Activated CD4-positive, alpha-beta T cell treated with anti-CD3 and anti-CD28 coated beads, Interleukin-2, amount 10 ng/mL, durations not matched to agents 24 days and 14 days (primary cell): ENCODE data around the gene TUBA8. TPM values are rescaled to one million over a fixed set of nuclear protein-coding genes. Genes with fewer than 3 reads are reported as not detected.
"Not testable (repeated sequence)": the region's sequence is repeated elsewhere in the genome, so short reads cannot be mapped to it uniquely, and the experiment has no call there.

Source experiments
- DNase-seq: peaks from one replicate; pipeline ENCODE4 v3.0.0; 2022
- H3K27ac Mint-ChIP-seq: one replicate; pipeline ENCODE4 v1.8.0; 2022; ENCODE audit warnings: mild to moderate bottlenecking, mixed read lengths
- H3K27me3 Mint-ChIP-seq: one replicate; pipeline ENCODE4 v1.8.0; 2022; ENCODE audit warnings: mixed read lengths
- H3K36me3 Mint-ChIP-seq: one replicate; pipeline ENCODE4 v1.8.0; 2022; ENCODE audit warnings: low read depth, mild to moderate bottlenecking, mixed read lengths
- H3K4me1 Mint-ChIP-seq: one replicate; pipeline ENCODE4 v1.8.0; 2021; ENCODE audit warnings: mixed read lengths
- H3K4me3 Mint-ChIP-seq: one replicate; pipeline ENCODE4 v1.8.0; 2022; ENCODE audit warnings: mild to moderate bottlenecking, moderate library complexity, mixed read lengths
- H3K9me3 Mint-ChIP-seq: one replicate; pipeline ENCODE4 v1.8.0; 2021; ENCODE audit warnings: mixed read lengths
- intact Hi-C: fragments of 100-400 bp; cut with micrococcal nuclease; formaldehyde crosslinking; loops from one replicate; pipeline ENCODE4 v1.15.1; 2023
- total RNA-seq: library from RNA; stranded (reverse); gene quantifications from 2 replicates; pipeline ENCODE4 v1.2.3, GENCODE V29; 2022

The TUBA8 gene
- total RNA-seq, 1 donor from 2014 or later, result 1.7 TPM

- H3K4me3 Mint-ChIP-seq, H3K9me3 Mint-ChIP-seq, H3K4me1 Mint-ChIP-seq, DNase-seq, intact Hi-C loops, H3K27me3 Mint-ChIP-seq, H3K27ac Mint-ChIP-seq: not testable (repeated sequence)
- peaks cover 34% of the 10 kb centered on the region for H3K36me3 Mint-ChIP-seq
Observed at GRCh38 chr22:18165356-18165755, 54.7 kb downstream of the TUBA8 start.

- H3K27me3 Mint-ChIP-seq, H3K4me1 Mint-ChIP-seq, H3K27ac Mint-ChIP-seq, H3K4me3 Mint-ChIP-seq, intact Hi-C loops, DNase-seq, H3K9me3 Mint-ChIP-seq: not testable (repeated sequence)
- peaks cover 35% of the 10 kb centered on the region for H3K36me3 Mint-ChIP-seq
Observed at GRCh38 chr22:18170284-18170683, 59.7 kb downstream of the TUBA8 start.

- DNase-seq, intact Hi-C loops, H3K27me3 Mint-ChIP-seq, H3K9me3 Mint-ChIP-seq, H3K27ac Mint-ChIP-seq, H3K4me1 Mint-ChIP-seq, H3K4me3 Mint-ChIP-seq: not testable (repeated sequence)
- H3K36me3 Mint-ChIP-seq, result peaks cover 29% of the 10 kb centered on the region
Observed at GRCh38 chr22:18172203-18172602, 61.6 kb downstream of the TUBA8 start.

GRCh38 chr22:18172776-18173175 lies 62.2 kb downstream of the TUBA8 start:
- H3K4me3 Mint-ChIP-seq, H3K27me3 Mint-ChIP-seq, DNase-seq, H3K9me3 Mint-ChIP-seq, H3K27ac Mint-ChIP-seq, intact Hi-C loops, H3K4me1 Mint-ChIP-seq: not testable (repeated sequence)
- peaks cover 25% of the 10 kb centered on the region for H3K36me3 Mint-ChIP-seq

GRCh38 chr22:18173441-18173840 lies 62.8 kb downstream of the TUBA8 start:
- H3K4me1 Mint-ChIP-seq, H3K27ac Mint-ChIP-seq, H3K27me3 Mint-ChIP-seq, DNase-seq, H3K4me3 Mint-ChIP-seq, H3K9me3 Mint-ChIP-seq, intact Hi-C loops: not testable (repeated sequence)
- peaks cover 19% of the 10 kb centered on the region for H3K36me3 Mint-ChIP-seq

Other genes starting within 250 kb of the TUBA8 start
- 47.0 and 51.2 TPM in 2 replicates for gene MICAL3, start 86.2 kb upstream of the TUBA8 start, total RNA-seq
- 53.5 and 54.0 TPM in 2 replicates for gene PEX26, start 32.8 kb upstream of the TUBA8 start, total RNA-seq
- gene USP18, start 39.4 kb downstream of the TUBA8 start, total RNA-seq, result 22.7 and 23.4 TPM in 2 replicates